HG03565 (cell line): ENCODE measurements around the gene BATF3.
"Not testable (repeated sequence)": the region's sequence is repeated elsewhere in the genome, so short reads cannot be mapped to it uniquely, and the experiment has no call there.

Experiments
- ATAC-seq: cut with Tn5 transposase; IDR thresholded peaks from one replicate; pipeline ENCODE4 v1.9.1; 2021; ENCODE audit warnings: mild to moderate bottlenecking, moderate library complexity; ENCODE audit not compliant: unreplicated experiment

Gene BATF3

DNA sequence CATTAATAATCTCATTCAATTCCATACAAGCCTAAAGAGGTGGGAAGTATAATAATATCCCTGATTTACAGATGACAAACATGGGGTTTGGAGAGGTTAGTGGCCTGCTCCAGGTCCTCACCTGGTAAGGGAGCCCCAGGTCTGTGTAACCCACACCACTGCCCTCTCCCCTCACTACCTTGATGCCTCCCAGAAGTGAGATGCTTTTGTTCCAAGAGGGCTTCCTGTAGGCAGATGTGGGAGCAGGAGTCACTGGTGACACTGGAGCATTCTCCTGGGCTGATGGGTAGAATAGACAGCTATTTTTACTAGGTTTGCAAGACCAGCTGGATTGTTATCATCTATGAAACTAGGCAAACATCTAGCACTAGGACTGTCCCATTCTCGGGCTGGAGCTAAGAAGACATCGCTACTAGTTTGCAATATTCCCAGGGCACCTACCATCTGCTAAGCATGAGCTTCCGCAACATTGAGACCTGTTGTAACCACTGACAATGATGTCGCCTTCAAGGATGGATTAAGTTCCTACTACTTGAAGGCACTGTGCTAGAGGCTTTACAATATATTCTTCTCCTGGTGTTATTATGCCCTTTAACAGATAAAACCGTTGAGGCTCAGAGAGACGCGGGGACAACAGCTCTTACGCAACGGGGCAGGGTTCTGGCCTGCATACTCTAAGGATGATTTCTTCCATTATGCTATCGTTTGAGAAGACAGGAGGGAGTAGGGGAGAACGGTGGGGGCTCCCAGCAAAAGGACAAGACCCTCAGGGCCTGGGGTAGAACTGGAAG is 35.0 kb downstream of the BATF3 start:
- ATAC-seq, result no peak

DNA sequence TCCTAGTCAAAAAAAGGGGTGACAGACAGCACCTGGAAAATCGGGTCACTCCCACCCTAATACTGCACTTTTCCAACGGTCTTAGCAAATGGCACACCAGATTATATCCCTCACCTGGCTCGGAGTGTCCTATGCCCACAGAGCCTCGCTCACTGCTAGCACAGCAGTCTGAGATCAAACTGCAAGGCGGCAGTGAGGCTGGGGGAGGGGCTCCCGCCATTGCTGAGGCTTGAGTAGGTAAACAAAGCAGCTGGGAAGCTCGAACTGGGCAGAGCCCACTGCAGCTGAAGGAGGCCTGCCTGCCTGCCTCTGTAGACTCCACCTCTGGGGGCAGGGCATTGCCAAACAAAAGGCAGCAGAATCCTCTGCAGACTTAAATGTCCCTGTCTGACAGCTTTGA is 41.4 kb downstream of the BATF3 start:
- not testable (repeated sequence) for ATAC-seq

DNA sequence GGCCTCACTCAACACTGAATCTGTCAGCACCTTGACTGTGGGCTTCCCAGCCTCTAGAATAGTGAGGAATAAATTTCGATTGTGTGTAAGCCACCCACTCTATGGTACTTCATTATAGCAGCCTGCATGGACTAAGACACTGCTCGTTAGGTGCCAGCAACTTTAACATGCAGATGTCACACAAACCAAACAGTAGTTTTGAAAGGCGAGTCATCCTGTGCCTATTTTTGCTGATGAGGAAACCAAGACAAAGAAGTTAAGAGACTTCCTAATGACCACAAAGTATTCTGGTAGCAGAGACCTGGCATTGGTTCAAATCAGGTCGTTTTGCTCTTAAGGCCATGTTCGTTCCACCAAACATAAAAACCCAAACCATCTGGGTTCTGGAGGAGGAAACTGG is 42.9 kb downstream of the BATF3 start:
- ATAC-seq, result no peak

DNA sequence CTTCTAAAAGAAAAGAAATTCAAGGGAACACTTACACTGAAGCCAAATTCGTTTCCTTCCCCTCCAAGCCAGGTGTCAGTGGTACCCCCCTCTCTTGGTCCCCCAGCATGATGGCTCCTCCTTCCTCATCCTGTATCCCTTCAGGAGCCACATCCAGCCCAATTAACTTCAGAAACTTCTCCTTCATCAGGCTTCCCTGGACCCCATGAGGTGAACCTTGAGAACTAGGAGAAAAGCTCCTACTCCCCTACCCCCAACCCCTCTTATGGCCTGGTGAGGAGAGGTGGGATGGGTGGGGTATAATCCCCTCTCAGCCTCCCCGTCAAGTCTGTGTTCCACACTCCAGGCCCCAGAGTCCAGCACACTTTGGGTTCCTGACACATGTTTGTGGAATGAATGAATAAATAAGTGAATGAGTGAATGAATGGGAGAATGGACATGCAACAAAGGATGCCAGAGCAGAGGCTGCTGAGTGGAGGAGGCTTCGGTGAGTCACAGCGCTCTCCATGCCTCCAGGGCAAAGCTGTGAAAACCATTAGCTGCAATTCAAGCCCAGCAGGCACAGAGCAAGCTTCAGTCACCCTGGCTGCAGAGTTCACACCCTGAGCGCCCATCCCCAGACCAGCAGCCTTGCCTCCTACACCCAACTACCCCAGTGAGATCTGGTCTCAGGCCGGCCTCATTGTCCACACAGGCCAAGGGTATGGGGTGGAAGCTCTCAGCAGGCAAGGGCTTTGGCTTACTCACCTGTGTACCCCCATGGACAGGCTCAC is 43.8 kb downstream of the BATF3 start:
- ATAC-seq, result no peak

GRCh38 chr1:212652609-212653008 is 47.0 kb downstream of the BATF3 start:
- no peak for ATAC-seq

GRCh38 chr1:212651977-212652376 is 47.7 kb downstream of the BATF3 start:
- ATAC-seq, result no peak

DNA sequence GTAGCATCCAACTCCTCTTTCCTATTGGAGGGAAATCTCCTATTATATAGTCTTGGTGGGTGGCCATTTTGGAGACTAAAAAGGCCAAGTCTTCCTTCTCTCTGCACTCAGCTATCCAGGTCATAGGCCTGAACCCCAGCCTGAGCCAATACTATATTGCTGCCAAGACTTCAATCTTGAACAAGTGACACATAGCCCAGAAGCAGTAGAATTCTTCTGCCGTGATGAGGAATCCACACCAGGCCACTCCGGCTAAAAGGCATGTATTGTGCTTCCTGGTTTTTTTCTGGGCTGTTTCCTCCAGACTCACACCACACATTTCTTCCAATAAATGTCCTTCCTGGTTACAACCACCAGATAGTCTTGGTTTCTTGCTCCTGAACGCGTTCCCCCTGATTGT is 48.1 kb downstream of the BATF3 start:
- ATAC-seq, result no peak

DNA sequence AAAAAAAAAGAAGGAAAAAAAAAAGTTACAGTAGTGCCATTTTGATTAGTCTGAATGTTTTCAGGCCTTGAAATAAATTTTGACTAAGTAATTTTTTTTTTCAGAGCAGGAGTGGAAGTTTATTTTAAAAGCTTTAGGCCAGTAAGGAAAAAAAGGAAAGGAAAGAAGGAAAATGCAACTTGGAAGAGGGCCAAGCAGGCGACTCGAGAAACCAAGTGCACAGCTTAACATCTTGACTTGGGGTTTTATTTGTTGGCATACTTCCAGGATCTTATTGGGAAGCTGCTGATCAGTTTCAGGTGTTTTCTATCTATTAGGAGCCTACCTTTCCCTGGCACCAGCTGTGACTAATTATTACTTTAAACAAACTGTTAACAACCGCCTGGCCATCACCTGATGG is 49.4 kb downstream of the BATF3 start:
- no peak for ATAC-seq

- no peak for ATAC-seq
These were observed 50.6 kb downstream of the BATF3 start for GRCh38 chr1:212649020-212649419.

GRCh38 chr1:212648431-212648830 is 51.2 kb downstream of the BATF3 start:
- no peak for ATAC-seq

- no peak for ATAC-seq
These were observed 52.6 kb downstream of the BATF3 start for GRCh38 chr1:212647004-212647403.

GRCh38 chr1:212646588-212646987 is 53.1 kb downstream of the BATF3 start:
- ATAC-seq, result no peak

- ATAC-seq, result no peak
These were observed 53.8 kb downstream of the BATF3 start for GRCh38 chr1:212645546-212646543.

DNA sequence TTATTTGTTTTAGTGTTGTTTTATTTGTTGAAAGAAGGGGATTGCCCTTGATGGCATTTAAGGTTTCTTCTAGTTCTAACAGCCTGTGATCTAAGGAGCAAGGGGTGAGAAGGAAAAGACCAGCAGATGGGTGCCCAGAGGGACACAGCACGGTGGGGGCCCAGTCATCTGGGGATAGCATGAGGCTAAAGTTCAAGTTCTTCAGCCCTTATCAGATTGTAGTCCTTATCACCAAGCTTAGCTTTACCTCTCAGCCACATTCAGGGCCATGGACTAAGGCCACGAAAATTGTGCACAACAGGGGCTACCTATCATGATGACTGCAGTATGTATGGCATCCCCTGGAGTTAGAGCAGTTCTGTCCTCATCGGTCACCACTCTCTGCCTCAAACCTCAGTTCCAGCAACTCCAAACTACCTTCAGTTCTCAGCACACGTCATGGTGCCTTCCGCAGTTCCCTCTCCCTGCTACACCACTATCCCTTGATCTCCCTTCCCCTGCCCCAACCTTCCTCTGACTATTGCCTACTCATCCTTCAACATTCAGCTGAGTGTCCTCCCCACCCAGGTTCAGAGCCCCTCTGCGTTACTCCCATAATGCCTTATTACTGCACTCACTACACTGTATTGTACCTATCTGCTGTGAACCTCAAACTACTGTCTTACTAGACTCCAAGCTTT is 54.6 kb downstream of the BATF3 start:
- no peak for ATAC-seq

DNA sequence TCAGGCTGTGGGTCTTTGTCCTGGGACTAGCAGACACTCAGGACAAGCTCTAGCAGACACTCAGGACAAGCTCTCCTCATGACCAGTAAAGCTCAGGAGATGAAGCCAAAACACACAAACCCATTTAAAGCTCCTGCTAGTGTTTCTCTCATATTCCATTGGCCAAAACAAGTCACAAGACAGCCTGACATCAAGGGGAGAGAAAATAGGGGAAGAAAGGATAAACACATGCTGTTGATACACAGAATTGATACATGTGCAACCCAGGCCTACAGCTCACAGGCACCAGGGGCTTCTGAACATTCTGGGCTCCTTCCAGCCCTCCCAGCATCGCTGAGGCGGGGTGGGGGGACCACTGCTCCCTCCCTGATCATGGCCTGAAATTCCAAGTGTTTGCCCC is 55.8 kb downstream of the BATF3 start:
- no peak for ATAC-seq

DNA sequence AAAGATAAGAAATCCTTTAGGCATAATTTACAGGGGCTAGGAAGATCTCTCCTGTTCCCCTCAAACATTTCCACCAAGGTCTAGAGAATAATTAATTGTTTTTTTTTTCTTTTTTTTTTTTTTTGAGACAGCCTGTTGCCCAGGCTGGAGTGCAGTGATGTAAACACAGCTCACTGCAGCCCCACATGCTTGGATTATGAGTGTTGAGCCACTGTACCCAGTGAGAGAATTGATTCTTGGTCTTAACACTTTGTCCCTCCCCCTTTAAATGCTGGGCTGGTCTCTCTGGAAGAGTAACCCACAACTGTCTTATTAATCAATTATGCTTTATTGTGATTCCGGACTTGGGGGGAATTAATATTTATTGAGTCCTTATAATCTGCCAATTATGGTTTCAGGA is 57.7 kb downstream of the BATF3 start:
- ATAC-seq, result no peak

- ATAC-seq, result no peak
These were observed 59.3 kb downstream of the BATF3 start for GRCh38 chr1:212640223-212640878.

- not testable (repeated sequence) for ATAC-seq
These were observed 60.1 kb downstream of the BATF3 start for GRCh38 chr1:212639524-212639923.

- no peak for ATAC-seq
These were observed 61.0 kb downstream of the BATF3 start for GRCh38 chr1:212638492-212639151.
